SK-N-SH (cell line): Measurements from ENCODE around the gene MLC1. TPM values are rescaled to one million over a fixed set of nuclear protein-coding genes. Genes with fewer than 3 reads are reported as not detected.

Source experiments
- CTCF ChIA-PET: fragments of 300-600, 350-600 bp; formaldehyde crosslinking; extraction: SDS; loops from one replicate; lab custom pipeline; 2021; lab: Yijun Ruan, JAX
- POLR2A ChIA-PET: fragments of 350-600 bp; sonication (Branson Sonifier 250); formaldehyde crosslinking; extraction: SDS; loops from one replicate; lab custom pipeline; 2020; ENCODE audit warnings: antibody characterized with exemption, inconsistent platforms; lab: Yijun Ruan, JAX
- DNase-seq: peaks from one replicate; pipeline ENCODE4 v3.0.0; 2012
- H2AFZ ChIP-seq: fragments of 200-600 bp; sonication (generic); 2 replicates; pipeline ENCODE4 v1.8.1; 2016; ENCODE audit warnings: antibody characterized with exemption, mild to moderate bottlenecking, low read depth
- H3F3A ChIP-seq: fragments of 200-600 bp; sonication (generic); replicated peaks from 2 replicates; pipeline ENCODE3; 2016; ENCODE audit warnings: antibody characterized with exemption, mild to moderate bottlenecking; ENCODE audit not compliant: insufficient read depth
- H3K27ac ChIP-seq, 2 experiments: fragments of 200-500 bp in 1 of 2; fragments of 200-600 bp in 1 of 2; sonication (Bioruptor generic) in 1 of 2; sonication (generic), shearing (Covaris generic) in 1 of 2; 2 replicates each; pipeline versions ENCODE4 v1.5.1 to v1.6.1; 2014 to 2016; ENCODE audit warnings: low read depth in 2 of 2, inconsistent platforms in 1 of 2, low read length in 1 of 2, mild to moderate bottlenecking in 1 of 2, mixed read lengths in 1 of 2
- H3K27me3 ChIP-seq: fragments of 200-600 bp; sonication (generic), shearing (Covaris generic); 2 replicates; pipeline ENCODE4 v1.6.1; 2016; ENCODE audit warnings: mixed run types; ENCODE audit not compliant: insufficient read depth
- H3K36me3 ChIP-seq, 2 experiments: fragments of 200-500 bp in 1 of 2; fragments of 200-600 bp in 1 of 2; sonication (Bioruptor generic) in 1 of 2; sonication (generic) in 1 of 2; replicated peaks in 1 of 2; 2 replicates each; pipeline versions ENCODE3 to v1.5.1; 2014 to 2016; ENCODE audit warnings: low read length in 1 of 2, mild to moderate bottlenecking in 1 of 2; ENCODE audit not compliant: insufficient read depth in 2 of 2, control insufficient read depth in 1 of 2
- H3K4me1 ChIP-seq, 2 experiments: fragments of 200-500 bp in 1 of 2; fragments of 200-600 bp in 1 of 2; sonication (Bioruptor generic) in 1 of 2; sonication (generic), shearing (Covaris generic) in 1 of 2; 2 replicates each; pipeline versions ENCODE4 v1.5.1 to v1.6.1; 2014 to 2016; ENCODE audit warnings: low read depth in 1 of 2, low read length in 1 of 2, mixed run types in 1 of 2; ENCODE audit not compliant: insufficient read depth in 2 of 2, control insufficient read depth in 1 of 2
- H3K4me2 ChIP-seq: fragments of 200-600 bp; sonication (generic), shearing (Covaris generic); 2 replicates; pipeline ENCODE4 v1.6.1; 2017; ENCODE audit warnings: mixed run types
- H3K4me3 ChIP-seq, 2 experiments: fragments of 200-500 bp in 1 of 2; fragments of 200-600 bp in 1 of 2; sonication (Bioruptor generic) in 1 of 2; sonication (generic), shearing (Covaris generic) in 1 of 2; 2 replicates each; pipeline versions ENCODE4 v1.5.1 to v1.8.1; 2014 to 2016; ENCODE audit warnings: low read depth in 2 of 2, inconsistent platforms in 1 of 2, low read length in 1 of 2, mild to moderate bottlenecking in 1 of 2, mixed read lengths in 1 of 2, moderate library complexity in 1 of 2
- H3K79me2 ChIP-seq: fragments of 200-600 bp; sonication (generic); 2 replicates; pipeline ENCODE4 v1.8.1; 2017; ENCODE audit warnings: mild to moderate bottlenecking; ENCODE audit not compliant: insufficient read depth
- H3K9ac ChIP-seq: fragments of 200-600 bp; sonication (generic); 2 replicates; pipeline ENCODE4 v1.6.1; 2017; ENCODE audit warnings: mixed run types
- H3K9me2 ChIP-seq: fragments of 200-600 bp; sonication (generic); 2 replicates; pipeline ENCODE4 v1.6.1; 2017; ENCODE audit warnings: mixed run types
- H3K9me3 ChIP-seq: fragments of 200-600 bp; sonication (generic); 2 replicates; pipeline ENCODE4 v1.6.1; 2017; ENCODE audit warnings: mixed run types, mild to moderate bottlenecking, moderate library complexity
- H4K20me1 ChIP-seq: fragments of 200-600 bp; sonication (generic); 2 replicates; pipeline ENCODE4 v1.6.1; 2017; ENCODE audit warnings: mild to moderate bottlenecking, mixed run types; ENCODE audit not compliant: insufficient read depth
- CHD2 ChIP-seq: fragments of 150-350 bp; IDR thresholded peaks from 2 replicates; pipeline ENCODE4 v1.6.1; 2018; ENCODE audit warnings: low read length; ENCODE audit not compliant: partially characterized antibody
- EP300 ChIP-seq, 2 experiments: IDR thresholded peaks; 2 replicates each; pipeline versions ENCODE4 v1.4.0 to v1.6.1; 2012; ENCODE audit warnings: borderline replicate concordance in 1 of 2, low read depth in 1 of 2, low read length in 1 of 2
- EZH2phosphoT487 ChIP-seq: fragments of 200-600 bp; sonication (generic); IDR thresholded peaks from 2 replicates; pipeline ENCODE4 v1.6.1; 2017; ENCODE audit warnings: low read depth, mixed run types, mild to moderate bottlenecking, antibody characterized with exemption, moderate library complexity, borderline replicate concordance
- FOXJ3 ChIP-seq: sonication (generic); formaldehyde crosslinking; IDR thresholded peaks from 2 replicates; pipeline ENCODE4 v1.5.1; 2020; ENCODE audit warnings: mild to moderate bottlenecking, missing genetic modification reagents
- MEF2A ChIP-seq: IDR thresholded peaks from 2 replicates; pipeline ENCODE4 v1.4.0; 2012; ENCODE audit warnings: low read depth, borderline replicate concordance
- MXI1 ChIP-seq: IDR thresholded peaks from 2 replicates; pipeline ENCODE4 v1.6.1; 2012; ENCODE audit warnings: mild to moderate bottlenecking, low read depth, low read length, improper control_type of control experiment
- NFIC ChIP-seq: IDR thresholded peaks from 2 replicates; pipeline ENCODE4 v1.4.0; 2012; ENCODE audit warnings: borderline replicate concordance
- RFX5 ChIP-seq: IDR thresholded peaks from 2 replicates; pipeline ENCODE4 v1.6.1; 2012; ENCODE audit warnings: mild to moderate bottlenecking, improper control_type of control experiment, low read length
- RXRA ChIP-seq: IDR thresholded peaks from 2 replicates; pipeline ENCODE4 v1.4.0; 2012; ENCODE audit warnings: low read depth, mild to moderate bottlenecking, borderline replicate concordance
- TEAD4 ChIP-seq: IDR thresholded peaks from 2 replicates; pipeline ENCODE4 v1.4.0; 2012; ENCODE audit warnings: mild to moderate bottlenecking, borderline replicate concordance; ENCODE audit not compliant: insufficient read depth
- YY1 ChIP-seq: IDR thresholded peaks from 2 replicates; pipeline ENCODE4 v1.4.0; 2012; ENCODE audit warnings: low read depth, mild to moderate bottlenecking
- WGBS: methylation state at CpG from one replicate; pipeline ENCODE4 v1.1.6; 2017; ENCODE audit warnings: low lambda C conversion rate; 5-methylcytosine and 5-hydroxymethylcytosine counted together
- polyA plus RNA-seq, 3 experiments: library from polyadenylated mRNA; depleted of rRNA; stranded (reverse); fragments of >200 nt; gene quantifications; 2 replicates each; pipeline ENCODE4 v1.2.3, GENCODE V29; 2012
- TF ChIP-seq, protein P1 (sequence below): IDR thresholded peaks from 2 replicates; pipeline ENCODE4; 2012

MLC1 gene
- polyA plus RNA-seq, 1 of the 3 experiments (the other 2 are of a cell fraction), result not detected

DNA sequence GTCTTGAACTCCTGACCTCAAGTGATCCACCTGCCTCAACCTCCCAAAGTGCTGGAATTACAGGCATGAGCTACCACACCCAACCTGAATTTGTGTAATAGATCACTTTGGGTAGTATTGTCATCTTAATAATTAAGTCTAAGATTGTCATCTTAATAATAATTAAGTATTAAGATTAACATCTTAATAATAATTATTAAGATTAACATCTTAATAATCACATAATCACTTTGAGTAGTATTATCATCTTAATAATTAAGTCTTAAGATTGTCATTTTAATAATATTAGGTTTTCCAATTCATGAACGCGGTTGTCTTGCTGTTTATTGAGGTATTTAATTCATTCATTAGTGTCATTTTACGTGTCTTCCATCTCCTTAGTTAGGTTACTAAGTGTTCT is 12.8 kb upstream of the MLC1 start:
- H3K9ac ChIP-seq, result no peak overlapping the region
- no peak overlapping the region for H3K27ac ChIP-seq
- no peak overlapping the region for H3K4me3 ChIP-seq
- no peak for TF ChIP-seq EZH2phosphoT487
- TF ChIP-seq NFIC, result no peak
- no peak for TF ChIP-seq RXRA
- TF ChIP-seq MXI1, result no peak
- TF ChIP-seq EP300 (IDR thresholded peaks at IDR 0.05; ENCODE audit: borderline replicate concordance in 1 of 2, low read depth in 1 of 2, low read length in 1 of 2), result no peak
- TF ChIP-seq RFX5, result no peak
- TF ChIP-seq, all 33 proteins: peak for 0
- H4K20me1 ChIP-seq, result no peaks in the 10 kb centered on the region
- no peaks in the 10 kb centered on the region for H3F3A ChIP-seq
- DNase-seq, result no peak
- H2AFZ ChIP-seq, result no peak overlapping the region
- ChIA-PET CTCF (no interaction called here), POLR2A (no interaction called here)
- no peaks in the 10 kb centered on the region for H3K36me3 ChIP-seq
- WGBS, result 72% methylated on average over 3 of the region's 3 CpGs
- H3K27me3 ChIP-seq, result no peaks in the 10 kb centered on the region; the same call in 1 of the 2 replicates
- no peaks in the 10 kb centered on the region for H3K9me2 ChIP-seq
- no peaks in the 10 kb centered on the region for H3K9me3 ChIP-seq
- H3K4me1 ChIP-seq, result no peaks in the 10 kb centered on the region
- H3K79me2 ChIP-seq, result no peaks in the 10 kb centered on the region
- H3K4me2 ChIP-seq, result no peak overlapping the region

DNA sequence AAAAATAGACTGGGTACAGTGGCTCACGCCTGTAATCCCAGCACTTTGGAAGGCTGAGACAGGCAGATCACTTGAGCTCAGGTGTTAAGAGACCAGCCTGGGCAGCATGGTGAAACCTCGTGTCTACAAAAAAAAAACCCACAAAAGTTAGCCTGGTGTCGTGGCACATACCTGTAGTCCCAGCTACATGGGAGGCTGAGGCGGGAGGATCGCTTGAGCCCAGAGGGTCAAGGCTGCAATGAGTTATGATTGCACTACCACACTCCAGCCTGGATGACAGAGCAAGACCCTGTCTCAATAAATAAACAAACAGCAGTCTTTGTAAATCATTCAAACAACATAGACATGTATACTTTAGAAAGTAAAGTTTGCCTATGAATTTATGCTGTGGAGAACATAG is 7.1 kb upstream of the MLC1 start:
- Histone ChIP-seq H3K27ac (no peak overlapping the region), H3K36me3 (no peaks in the 10 kb centered on the region), H3K4me3 (no peak overlapping the region), H3K4me1 (peaks cover 0 to 8% of the 10 kb centered on the region in 2 experiments; a peak in 1 of 4 replicates), H3K4me2 (no peak overlapping the region), H2AFZ (no peak overlapping the region), H3K9me3 (no peaks in the 10 kb centered on the region; the same call in 1 of the 2 replicates), H4K20me1 (no peaks in the 10 kb centered on the region), H3K9me2 (no peaks in the 10 kb centered on the region), H3K79me2 (no peaks in the 10 kb centered on the region), H3F3A (no peaks in the 10 kb centered on the region), H3K27me3 (no peaks in the 10 kb centered on the region; the same call in 1 of the 2 replicates), H3K9ac (no peak overlapping the region)
- POLR2A ChIA-PET, result no interaction called here
- WGBS, result 74% methylated on average over 5 of the region's 5 CpGs
- CTCF ChIA-PET, result no interaction called here
- TF ChIP-seq YY1 (no peak), RFX5 (no peak), CHD2 (no peak), MEF2A (no peak), FOXJ3 (CRISPR knock-in tag) (no peak), TEAD4 (no peak)
- TF ChIP-seq, protein P1, sequence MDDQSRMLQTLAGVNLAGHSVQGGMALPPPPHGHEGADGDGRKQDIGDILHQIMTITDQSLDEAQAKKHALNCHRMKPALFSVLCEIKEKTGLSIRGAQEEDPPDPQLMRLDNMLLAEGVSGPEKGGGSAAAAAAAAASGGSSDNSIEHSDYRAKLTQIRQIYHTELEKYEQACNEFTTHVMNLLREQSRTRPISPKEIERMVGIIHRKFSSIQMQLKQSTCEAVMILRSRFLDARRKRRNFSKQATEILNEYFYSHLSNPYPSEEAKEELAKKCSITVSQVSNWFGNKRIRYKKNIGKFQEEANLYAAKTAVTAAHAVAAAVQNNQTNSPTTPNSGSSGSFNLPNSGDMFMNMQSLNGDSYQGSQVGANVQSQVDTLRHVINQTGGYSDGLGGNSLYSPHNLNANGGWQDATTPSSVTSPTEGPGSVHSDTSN, result no peak
- DNase-seq, result no peak
